Stimulated activated CD8-positive, alpha-beta memory T cell treated with anti-CD3 and anti-CD28 coated beads, Interleukin-7, amount 100 ng/mL, for 1 hour (primary cell): Measurements from ENCODE around the gene EFCAB14.
A peak's percentile ranks its signal among the peaks of the same experiment; 100 is the strongest.
"Not testable (repeated sequence)": the region's sequence is repeated elsewhere in the genome, so short reads cannot be mapped to it uniquely, and the experiment has no call there.

Experiments used
- DNase-seq, 2 donors: peaks; one replicate each; pipeline ENCODE4 v3.0.0-alpha.2; 2020; ENCODE audit warnings: low read depth in 2 of 2

Gene EFCAB14

GRCh38 chr1:46684670-46685069 is 34.2 kb downstream of the EFCAB14 start:
- DNase-seq: no peak

- DNase-seq: no peak
These were observed 36.9 kb downstream of the EFCAB14 start for GRCh38 chr1:46682064-46682463.

- no peak for DNase-seq
These were observed 37.4 kb downstream of the EFCAB14 start for GRCh38 chr1:46681333-46682034.

- DNase-seq: no peak
These were observed 38.9 kb downstream of the EFCAB14 start for GRCh38 chr1:46679789-46680573.

- no peak for DNase-seq
These were observed 41.6 kb downstream of the EFCAB14 start for GRCh38 chr1:46677339-46677738.

GRCh38 chr1:46676531-46676930 is 42.4 kb downstream of the EFCAB14 start:
- DNase-seq: no peak

GRCh38 chr1:46675549-46676314 is 43.2 kb downstream of the EFCAB14 start:
- no peak for DNase-seq

GRCh38 chr1:46673749-46674182 is 45.1 kb downstream of the EFCAB14 start:
- DNase-seq: no peak

GRCh38 chr1:46672696-46673095 is 46.2 kb downstream of the EFCAB14 start:
- no peak for DNase-seq

- no peak for DNase-seq
These were observed 47.4 kb downstream of the EFCAB14 start, which contains the start of gene TEX38 for GRCh38 chr1:46671554-46671953. Gene TEX38, plus strand, starts transcription at chr1:46671854. Its CDS starts 81 bp downstream, at chr1:46671935.

- no peak for DNase-seq
These were observed 48.8 kb downstream of the EFCAB14 start for GRCh38 chr1:46670134-46670533.

- peak in 1 of 2 donors; percentile 10 for DNase-seq
These were observed 50.8 kb downstream of the EFCAB14 start, which contains the start of gene ATPAF1 for GRCh38 chr1:46667782-46668760. Gene ATPAF1, minus strand, starts transcription at chr1:46668364. Its CDS starts 42 bp downstream, at chr1:46668322.

- no peak for DNase-seq
These were observed 52.9 kb downstream of the EFCAB14 start for GRCh38 chr1:46665983-46666382.

- DNase-seq: not testable (repeated sequence)
These were observed 56.0 kb downstream of the EFCAB14 start for GRCh38 chr1:46662919-46663318.

GRCh38 chr1:46660116-46660515 is 58.8 kb downstream of the EFCAB14 start:
- not testable (repeated sequence) for DNase-seq

GRCh38 chr1:46659307-46659870 is 59.5 kb downstream of the EFCAB14 start:
- DNase-seq: no peak

- DNase-seq: no peak
These were observed 61.1 kb downstream of the EFCAB14 start for GRCh38 chr1:46657775-46658174.

- no peak for DNase-seq
These were observed 62.3 kb downstream of the EFCAB14 start for GRCh38 chr1:46656643-46657042.

- no peak for DNase-seq
These were observed 63.1 kb downstream of the EFCAB14 start for GRCh38 chr1:46655848-46656247.

GRCh38 chr1:46654698-46655097 is 64.2 kb downstream of the EFCAB14 start:
- DNase-seq: not testable (repeated sequence)

GRCh38 chr1:46654012-46654411 is 64.9 kb downstream of the EFCAB14 start:
- DNase-seq: no peak
